ENCODE measurements around the gene PTCHD1. TPM values are rescaled to one million over a fixed set of nuclear protein-coding genes. Genes with fewer than 3 reads are reported as not detected.

Gene PTCHD1
- total RNA-seq, 1 experiment from 2014 or later: 4.2 TPM

- TF ChIP-seq ZBTB43 (CRISPR knock-in tag; IDR thresholded peaks at IDR 0.05): no peak
- no peak for TF ChIP-seq IRF1 (CRISPR knock-in tag; IDR thresholded peaks at IDR 0.05)
- TF ChIP-seq RORB (CRISPR knock-in tag; IDR thresholded peaks at IDR 0.05): no peak
- TF ChIP-seq ELF4 (CRISPR knock-in tag; IDR thresholded peaks at IDR 0.05; ENCODE audit: low read depth): no peak
- no peak for TF ChIP-seq NFYB (CRISPR knock-in tag; conservative IDR thresholded peaks at IDR 0.05; ENCODE audit: low read depth)
- no peak for TF ChIP-seq E2F5 (CRISPR knock-in tag; IDR thresholded peaks at IDR 0.05)
- no peak for TF ChIP-seq SMAD4 (CRISPR knock-in tag; IDR thresholded peaks at IDR 0.05)
- no peak for TF ChIP-seq GTF2I (CRISPR knock-in tag; conservative IDR thresholded peaks at IDR 0.05)
- TF ChIP-seq PRDM15 (CRISPR knock-in tag; IDR thresholded peaks at IDR 0.05): no peak
- TF ChIP-seq ARID4B (CRISPR knock-in tag; IDR thresholded peaks at IDR 0.05; ENCODE audit: borderline replicate concordance): no peak
- no peak for TF ChIP-seq PRRX2 (CRISPR knock-in tag; IDR thresholded peaks at IDR 0.05)
- no peak for TF ChIP-seq ZNF263 (CRISPR knock-in tag; IDR thresholded peaks at IDR 0.05; ENCODE audit: low read depth)
Measured at GRCh38 chrX:23435575-23435974, 100.9 kb downstream of the PTCHD1 start (continued).

- Mint-ChIP-seq H3K27ac (peak overlapping the region; percentile 75), H3K27me3 (ENCODE audit: low read depth) (no peaks in the 10 kb centered on the region), H3K36me3 (peaks cover 2% of the 10 kb centered on the region; the same call in 1 of the 2 replicates), H3K4me3 (no peak overlapping the region), H3K9me3 (peaks cover 11% of the 10 kb centered on the region), H3K4me1 (peaks cover 35% of the 10 kb centered on the region)
- CTCF ChIA-PET: no interaction called here
- POLR2A ChIA-PET: no interaction called here
- TF ChIP-seq JUN (CRISPR knock-in tag; IDR thresholded peaks at IDR 0.05) (no peak), PRRX2 (CRISPR knock-in tag; IDR thresholded peaks at IDR 0.05) (0 out of 2 replicates have a peak, but pooled peaks have one; percentile 22)
- ATAC-seq (peak; percentile 90), DNase-seq (ENCODE audit: low spot score) (peak; percentile 49)
Measured at GRCh38 chrX:23436875-23437274, 102.2 kb downstream of the PTCHD1 start.

- H3K36me3 Mint-ChIP-seq: no peaks in the 10 kb centered on the region
- DNase-seq (ENCODE audit: low spot score): no peak
Measured at GRCh38 chrX:23451266-23451665, 116.6 kb downstream of the PTCHD1 start.

More at GRCh38 chrX:23451266-23451665, 116.6 kb downstream of the PTCHD1 start:
- ChIA-PET POLR2A (no interaction called here), CTCF (no interaction called here)
- H3K9me3 Mint-ChIP-seq: no peaks in the 10 kb centered on the region
- H3K27ac Mint-ChIP-seq: no peak overlapping the region
- H3K27me3 Mint-ChIP-seq (ENCODE audit: low read depth): no peaks in the 10 kb centered on the region
- no peak for ATAC-seq
- no peak overlapping the region for H3K4me3 Mint-ChIP-seq
- TF ChIP-seq FOXP1 (CRISPR knock-in tag; IDR thresholded peaks at IDR 0.05; ENCODE audit: borderline replicate concordance) (no peak), ZNF232 (CRISPR knock-in tag; IDR thresholded peaks at IDR 0.05) (no peak), ELF4 (CRISPR knock-in tag; IDR thresholded peaks at IDR 0.05; ENCODE audit: low read depth) (no peak), JUN (CRISPR knock-in tag; IDR thresholded peaks at IDR 0.05) (no peak), MLX (CRISPR knock-in tag; IDR thresholded peaks at IDR 0.05) (no peak), RELA (CRISPR knock-in tag; IDR thresholded peaks at IDR 0.05; ENCODE audit: borderline replicate concordance) (no peak), RORB (CRISPR knock-in tag; IDR thresholded peaks at IDR 0.05) (no peak), ZNF396 (CRISPR knock-in tag; IDR thresholded peaks at IDR 0.05; ENCODE audit: borderline replicate concordance) (no peak)
- no peaks in the 10 kb centered on the region for H3K4me1 Mint-ChIP-seq
